H4 (cell line): ENCODE measurements around the gene NFATC4. TPM values are rescaled to one million over a fixed set of nuclear protein-coding genes. Genes with fewer than 3 reads are reported as not detected.

Experiments used
- DNase-seq: peaks from one replicate; pipeline ENCODE4 v3.0.0-alpha.2; 2015; ENCODE audit warnings: low spot score
- total RNA-seq: library from RNA; depleted of rRNA; stranded (reverse); fragments of >200 nt; shearing (Covaris generic); gene quantifications from 2 replicates; pipeline ENCODE4 v1.2.3, GENCODE V29; 2014

Gene NFATC4
- total RNA-seq, 1 experiment from 2014 or later, result 9.5 TPM

GRCh38 chr14:24409192-24409591 lies 41.2 kb downstream of the NFATC4 start:
- DNase-seq, result no peak

GRCh38 chr14:24409956-24410355 lies 42.0 kb downstream of the NFATC4 start:
- DNase-seq, result no peak

GRCh38 chr14:24411443-24412389 lies 43.7 kb downstream of the NFATC4 start:
- peak; percentile 40 for DNase-seq

DNA sequence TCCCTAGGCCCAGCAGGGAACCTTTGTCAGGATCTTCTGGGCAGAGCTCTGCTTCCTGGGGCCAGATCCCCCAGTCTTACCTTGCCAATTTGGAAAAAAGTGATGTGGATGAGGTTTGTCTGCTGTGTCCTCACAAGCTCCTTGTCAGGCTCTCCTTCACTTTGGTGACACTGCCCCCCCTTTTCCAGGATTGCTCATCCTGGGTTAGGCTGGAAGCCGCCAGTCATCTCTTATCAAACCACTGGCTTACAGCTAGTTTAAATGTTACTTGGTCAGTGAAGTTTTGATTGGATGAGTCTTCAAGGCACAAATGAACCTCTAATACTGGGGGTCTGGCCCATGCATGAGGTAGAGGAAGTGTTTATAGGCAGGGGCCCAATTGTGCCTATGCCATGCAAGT lies 46.1 kb downstream of the NFATC4 start:
- no peak for DNase-seq

GRCh38 chr14:24414732-24415420 lies 46.9 kb downstream of the NFATC4 start:
- no peak for DNase-seq

- no peak for DNase-seq
Observed at GRCh38 chr14:24415421-24416253, 47.7 kb downstream of the NFATC4 start.

- DNase-seq, result no peak
Observed at GRCh38 chr14:24416254-24416931, 48.4 kb downstream of the NFATC4 start.

DNA sequence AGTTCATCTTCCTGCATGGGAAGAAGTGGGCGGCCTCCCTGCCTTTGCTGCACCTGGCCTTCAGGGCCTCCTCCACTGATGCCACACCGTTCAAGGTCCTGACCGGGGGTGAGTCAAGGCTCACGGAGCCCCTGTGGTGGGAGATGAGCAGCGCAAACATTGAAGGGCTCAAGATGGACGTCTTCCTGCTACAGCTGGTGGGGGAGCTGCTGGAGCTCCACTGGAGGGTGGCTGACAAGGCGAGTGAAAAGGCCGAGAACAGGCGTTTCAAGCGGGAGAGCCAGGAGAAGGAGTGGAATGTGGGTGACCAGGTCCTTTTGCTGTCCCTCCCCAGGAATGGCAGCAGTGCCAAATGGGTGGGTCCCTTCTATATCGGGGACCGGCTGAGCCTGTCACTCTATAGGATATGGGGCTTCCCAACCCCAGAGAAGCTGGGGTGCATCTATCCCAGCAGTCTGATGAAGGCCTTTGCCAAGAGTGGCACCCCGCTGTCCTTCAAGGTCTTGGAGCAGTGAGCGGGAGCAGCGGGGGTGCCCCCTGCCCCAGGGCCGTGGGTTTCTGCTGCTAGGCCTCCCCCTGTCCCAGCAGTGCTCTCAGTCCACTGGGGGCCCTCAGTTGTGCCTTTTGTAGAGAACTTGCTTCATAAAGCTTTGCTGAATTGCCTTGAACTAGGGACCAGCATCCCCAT lies 49.1 kb downstream of the NFATC4 start:
- no peak for DNase-seq

GRCh38 chr14:24417832-24418491 lies 50.0 kb downstream of the NFATC4 start:
- DNase-seq, result no peak

DNA sequence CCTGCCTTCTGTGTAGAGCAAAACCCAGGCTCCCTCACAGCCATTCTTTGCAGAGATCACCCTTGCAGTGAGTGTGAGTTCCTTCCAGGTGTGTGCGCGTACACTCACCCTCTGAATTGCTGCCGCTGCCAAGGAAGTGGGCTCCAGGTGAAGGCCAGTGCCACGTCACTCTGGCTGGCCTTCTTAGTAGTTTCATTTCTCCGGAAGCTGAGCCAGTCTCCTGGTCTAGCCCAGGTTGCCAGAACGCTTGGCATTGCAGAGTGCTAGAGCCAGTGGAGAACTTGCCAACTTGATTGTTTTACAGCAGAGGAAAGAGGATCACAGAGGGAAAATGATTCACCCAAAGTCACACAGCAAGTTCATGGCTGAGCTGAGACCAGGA lies 50.5 kb downstream of the NFATC4 start:
- DNase-seq, result no peak

GRCh38 chr14:24422261-24422660 lies 54.3 kb downstream of the NFATC4 start:
- DNase-seq, result no peak

DNA sequence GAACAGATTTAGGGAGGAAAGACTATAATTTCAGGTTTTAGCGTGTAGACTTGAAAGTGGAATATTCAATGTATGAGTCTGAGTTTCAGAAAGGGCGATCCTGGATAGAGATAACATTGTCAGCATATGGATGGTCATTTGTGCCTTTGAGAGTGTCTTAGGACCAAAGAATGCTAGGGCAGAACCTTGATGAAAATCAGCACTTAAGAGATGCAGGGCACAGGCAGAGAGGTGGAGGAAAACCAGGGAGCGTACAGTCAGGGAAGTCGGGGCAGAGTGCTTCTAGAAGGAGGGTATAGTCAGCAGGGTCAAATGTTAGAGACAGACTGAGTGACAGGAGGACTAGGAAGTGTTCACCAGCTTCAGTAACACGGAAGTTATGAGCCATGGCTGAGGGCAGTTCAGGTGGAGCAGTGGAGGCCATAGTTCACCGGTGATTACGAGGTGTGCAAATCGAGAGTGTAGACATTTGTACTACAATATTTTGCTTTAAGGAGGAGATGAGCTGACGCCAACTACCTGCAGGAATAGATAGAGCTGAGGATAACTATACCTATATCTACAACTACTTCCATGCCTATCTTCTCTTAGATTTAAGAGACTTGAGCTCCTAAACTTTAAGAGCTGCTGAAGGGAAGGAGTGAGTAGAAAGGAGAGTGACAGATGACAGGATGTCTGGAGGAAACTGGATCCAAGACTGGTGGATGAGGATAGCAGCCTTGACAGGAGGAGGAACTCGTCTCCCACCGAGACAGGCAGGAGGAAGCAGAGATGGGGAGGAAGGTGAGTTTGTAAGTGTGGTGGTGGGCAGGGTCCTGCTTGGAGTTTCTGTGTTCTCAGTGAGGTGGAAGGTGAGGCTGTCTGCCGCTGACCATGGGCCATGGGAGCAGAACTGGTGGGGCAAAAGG lies 55.0 kb downstream of the NFATC4 start:
- no peak for DNase-seq

DNA sequence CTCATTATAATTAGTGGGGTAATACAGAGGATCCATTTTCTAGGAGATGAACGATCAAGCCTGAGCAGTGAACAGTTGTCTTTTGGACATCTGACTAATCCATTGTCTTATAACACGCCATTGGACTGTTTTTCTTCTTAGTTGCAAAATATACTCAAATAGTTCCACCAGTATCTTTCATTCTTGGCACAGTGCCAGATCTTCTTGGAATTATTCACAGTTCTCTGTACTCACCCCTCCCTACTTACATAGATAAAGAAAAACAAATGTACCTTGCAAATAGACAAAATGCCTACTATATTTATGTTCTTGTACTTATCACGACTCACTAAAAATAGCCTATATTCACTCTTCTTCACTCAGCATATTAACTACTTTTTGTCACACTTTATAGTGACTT lies 57.7 kb downstream of the NFATC4 start:
- DNase-seq, result no peak

DNA sequence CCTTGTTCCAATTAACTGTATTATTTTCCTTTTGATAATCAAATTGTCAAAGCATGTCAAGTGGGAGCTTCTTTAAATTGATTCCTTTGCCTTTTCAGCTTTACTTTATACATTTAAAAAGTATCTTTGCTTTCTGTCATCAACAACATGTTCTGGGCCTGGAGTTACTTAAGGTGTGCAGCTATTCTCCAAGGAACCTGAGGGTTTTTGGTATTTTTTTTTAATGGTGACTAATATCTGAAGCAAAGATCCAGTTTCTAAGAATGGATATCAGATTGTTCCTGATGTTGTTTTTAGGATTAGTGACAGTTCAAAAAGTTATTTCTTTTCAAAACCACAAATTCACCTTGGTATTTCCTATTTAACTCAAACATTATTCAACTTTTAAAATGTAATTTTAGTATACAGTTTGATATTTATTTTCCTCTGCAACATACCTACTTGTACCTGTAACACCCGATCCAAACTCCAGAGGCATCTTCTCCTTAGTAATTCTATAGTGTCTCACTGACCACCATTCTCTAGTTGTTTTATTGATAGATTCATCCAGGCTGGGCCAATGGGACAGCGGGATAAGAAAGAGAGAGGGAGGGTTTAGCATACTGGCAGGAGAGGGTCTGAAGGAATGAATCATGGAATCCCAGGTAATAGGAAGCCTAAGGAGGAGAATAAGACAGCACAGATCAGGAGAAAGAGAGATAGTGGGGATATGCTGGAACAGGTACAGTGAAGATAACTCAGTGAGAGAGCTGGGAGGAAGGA lies 58.3 kb downstream of the NFATC4 start:
- DNase-seq, result no peak

- DNase-seq, result no peak
Observed at GRCh38 chr14:24426912-24427536, 59.0 kb downstream of the NFATC4 start.

DNA sequence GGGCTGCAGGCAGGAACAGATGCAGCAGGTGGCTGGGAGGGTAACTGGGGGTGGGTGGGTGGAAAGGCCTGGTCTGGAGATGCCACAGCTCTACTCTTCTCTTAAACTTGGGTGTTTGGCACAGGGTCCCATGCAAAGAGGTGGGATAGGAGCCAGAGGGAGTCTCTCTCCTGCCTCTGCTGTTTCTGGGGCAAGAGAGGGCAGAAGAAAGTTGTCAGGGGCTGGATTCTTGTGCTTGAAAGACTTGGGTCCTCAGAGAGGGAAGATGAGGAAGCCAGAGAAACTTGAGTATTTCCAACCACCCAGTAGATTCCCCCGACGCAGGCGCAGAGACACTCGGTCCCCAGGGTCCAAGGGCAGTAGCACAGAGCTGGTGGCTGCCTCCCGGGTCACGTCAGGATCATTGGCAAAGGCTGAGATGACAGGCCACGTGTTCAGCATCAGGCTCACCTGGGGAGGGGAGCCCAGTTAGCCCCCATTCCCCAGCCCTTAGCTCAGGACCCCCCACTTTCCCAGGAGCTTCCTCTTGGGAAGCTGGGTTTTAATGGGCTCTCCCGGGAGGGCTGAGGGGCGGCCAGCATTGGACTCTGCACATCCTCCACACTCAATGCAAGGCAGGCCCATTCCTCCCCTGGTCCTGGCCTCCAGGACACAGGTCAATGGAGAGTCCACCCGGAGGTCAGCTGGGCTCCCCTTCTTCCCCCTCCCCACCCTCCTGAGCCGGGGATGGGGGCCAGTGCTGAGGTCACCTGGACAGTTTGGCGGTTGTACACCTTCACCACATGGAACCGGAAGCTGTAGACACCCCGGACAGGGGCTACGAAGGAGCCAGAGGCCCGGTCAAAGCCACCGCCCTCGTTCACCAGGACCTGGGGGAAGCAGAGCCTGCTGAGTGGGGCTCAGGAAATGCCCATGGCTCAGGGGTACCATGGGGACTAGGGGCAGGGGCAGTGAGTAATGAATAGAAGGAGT lies 59.8 kb downstream of the NFATC4 start:
- DNase-seq, result no peak
